NCI-H69 (cell line): Measurements from ENCODE around the gene MIF.
"Not testable (repeated sequence)": the region's sequence is repeated elsewhere in the genome, so short reads cannot be mapped to it uniquely, and the experiment has no call there.

ENCODE experiments used
- DNase-seq: peaks from one replicate; lab custom pipeline; 2025; lab: John Stamatoyannopoulos, UW

Gene MIF

DNA sequence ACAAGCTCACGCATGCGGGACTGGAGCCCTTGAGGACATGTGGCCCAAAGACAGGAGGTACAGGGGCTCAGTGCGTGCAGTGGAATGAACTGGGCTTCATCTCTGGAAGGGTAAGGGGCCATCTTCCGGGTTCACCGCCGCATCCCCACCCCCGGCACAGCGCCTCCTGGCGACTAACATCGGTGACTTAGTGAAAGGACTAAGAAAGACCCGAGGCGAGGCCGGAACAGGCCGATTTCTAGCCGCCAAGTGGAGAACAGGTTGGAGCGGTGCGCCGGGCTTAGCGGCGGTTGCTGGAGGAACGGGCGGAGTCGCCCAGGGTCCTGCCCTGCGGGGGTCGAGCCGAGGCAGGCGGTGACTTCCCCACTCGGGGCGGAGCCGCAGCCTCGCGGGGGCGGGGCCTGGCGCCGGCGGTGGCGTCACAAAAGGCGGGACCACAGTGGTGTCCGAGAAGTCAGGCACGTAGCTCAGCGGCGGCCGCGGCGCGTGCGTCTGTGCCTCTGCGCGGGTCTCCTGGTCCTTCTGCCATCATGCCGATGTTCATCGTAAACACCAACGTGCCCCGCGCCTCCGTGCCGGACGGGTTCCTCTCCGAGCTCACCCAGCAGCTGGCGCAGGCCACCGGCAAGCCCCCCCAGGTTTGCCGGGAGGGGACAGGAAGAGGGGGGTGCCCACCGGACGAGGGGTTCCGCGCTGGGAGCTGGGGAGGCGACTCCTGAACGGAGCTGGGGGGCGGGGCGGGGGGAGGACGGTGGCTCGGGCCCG is at the start of gene MIF:
TSS of gene MIF (plus strand) at position 439 of the 765 bp plus-strand sequence. CDS start at position 531, 92 bp downstream.
- DNase-seq = peak; percentile 99

GRCh38 chr22:23844739-23845202 is 49.4 kb upstream of the MIF start:
- DNase-seq = no peak

- DNase-seq = no peak
Measured at GRCh38 chr22:23845265-23846080, 48.7 kb upstream of the MIF start.

- no peak for DNase-seq
Measured at GRCh38 chr22:23846081-23846469, 48.1 kb upstream of the MIF start.

DNA sequence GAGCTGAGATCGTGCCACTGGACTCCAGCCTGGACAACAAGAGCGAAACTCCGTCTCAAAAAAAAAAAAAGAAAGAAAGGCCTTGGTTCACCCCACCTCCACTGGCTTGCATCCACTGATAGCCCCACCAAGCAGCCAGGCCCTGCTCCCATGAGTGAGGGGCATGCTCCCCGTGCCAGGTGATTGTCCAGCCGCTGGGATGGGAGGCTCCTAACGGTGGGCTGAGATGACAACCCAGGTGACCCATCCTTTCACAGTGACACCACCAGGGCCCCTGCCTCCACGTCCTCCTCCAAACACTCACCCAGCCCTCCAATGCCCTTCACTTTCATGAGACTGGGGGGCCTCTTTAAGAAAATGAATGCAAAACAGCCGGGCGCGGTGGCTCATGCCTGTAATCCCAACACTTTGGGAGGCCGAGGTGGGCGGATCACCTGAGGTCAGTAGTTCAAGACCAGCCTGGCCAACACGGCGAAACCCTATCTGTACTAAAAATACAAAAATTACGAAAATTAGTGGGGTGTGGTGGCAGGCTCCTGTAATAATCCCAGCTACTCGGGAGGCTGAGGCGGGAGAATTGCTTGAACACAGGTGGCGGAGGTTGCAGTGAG is 46.8 kb upstream of the MIF start:
- DNase-seq = no peak

- no peak for DNase-seq
Measured at GRCh38 chr22:23847991-23848864, 46.0 kb upstream of the MIF start.

- DNase-seq = peak; percentile 89
Measured at GRCh38 chr22:23849009-23850006, 44.9 kb upstream of the MIF start.

- no peak for DNase-seq
Measured at GRCh38 chr22:23850136-23850611, 44.0 kb upstream of the MIF start.

DNA sequence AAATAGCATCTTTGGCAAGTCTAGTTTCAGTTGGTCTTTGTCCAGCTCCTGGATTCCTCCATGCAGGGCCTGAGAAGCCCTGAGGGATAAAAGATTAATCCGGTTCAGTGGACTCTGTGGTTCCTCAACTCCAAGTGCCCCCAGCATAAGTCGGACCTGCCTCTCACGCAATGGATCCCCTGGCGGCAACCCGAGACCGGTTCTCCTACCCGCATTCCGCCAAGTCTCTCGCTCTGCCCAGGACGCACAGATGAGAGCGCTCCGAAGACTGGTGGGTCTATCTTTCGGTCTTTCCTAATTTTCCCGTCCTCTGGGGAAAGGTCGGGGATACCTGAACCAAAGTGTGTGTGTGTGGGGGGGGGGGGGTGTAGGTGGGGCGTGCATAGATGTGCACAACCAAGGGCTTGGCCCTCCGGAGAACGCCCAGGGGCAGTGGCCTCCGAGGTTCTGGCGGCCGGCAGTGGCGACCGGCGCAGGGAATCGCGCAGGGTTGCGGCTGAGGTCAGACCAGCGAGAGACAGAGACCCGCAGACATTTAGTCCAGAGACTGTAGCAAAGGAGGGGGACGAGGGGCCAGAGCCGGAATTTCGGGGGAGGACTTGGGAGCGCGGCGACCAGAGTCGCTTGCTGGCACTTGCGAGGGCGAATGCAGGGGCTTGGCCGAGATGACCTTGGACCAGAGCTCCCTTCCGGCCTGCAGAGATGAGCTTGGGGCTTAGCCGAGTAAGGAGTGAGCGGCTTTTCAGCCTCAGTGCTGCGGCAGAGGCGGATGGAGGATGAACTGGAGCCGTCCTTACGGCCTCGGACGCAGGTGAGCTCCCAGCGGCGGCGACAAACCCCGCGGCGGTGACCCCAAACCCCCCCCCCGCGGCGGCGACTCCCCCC is 37.2 kb upstream of the MIF start:
- peak; percentile 83 for DNase-seq

DNA sequence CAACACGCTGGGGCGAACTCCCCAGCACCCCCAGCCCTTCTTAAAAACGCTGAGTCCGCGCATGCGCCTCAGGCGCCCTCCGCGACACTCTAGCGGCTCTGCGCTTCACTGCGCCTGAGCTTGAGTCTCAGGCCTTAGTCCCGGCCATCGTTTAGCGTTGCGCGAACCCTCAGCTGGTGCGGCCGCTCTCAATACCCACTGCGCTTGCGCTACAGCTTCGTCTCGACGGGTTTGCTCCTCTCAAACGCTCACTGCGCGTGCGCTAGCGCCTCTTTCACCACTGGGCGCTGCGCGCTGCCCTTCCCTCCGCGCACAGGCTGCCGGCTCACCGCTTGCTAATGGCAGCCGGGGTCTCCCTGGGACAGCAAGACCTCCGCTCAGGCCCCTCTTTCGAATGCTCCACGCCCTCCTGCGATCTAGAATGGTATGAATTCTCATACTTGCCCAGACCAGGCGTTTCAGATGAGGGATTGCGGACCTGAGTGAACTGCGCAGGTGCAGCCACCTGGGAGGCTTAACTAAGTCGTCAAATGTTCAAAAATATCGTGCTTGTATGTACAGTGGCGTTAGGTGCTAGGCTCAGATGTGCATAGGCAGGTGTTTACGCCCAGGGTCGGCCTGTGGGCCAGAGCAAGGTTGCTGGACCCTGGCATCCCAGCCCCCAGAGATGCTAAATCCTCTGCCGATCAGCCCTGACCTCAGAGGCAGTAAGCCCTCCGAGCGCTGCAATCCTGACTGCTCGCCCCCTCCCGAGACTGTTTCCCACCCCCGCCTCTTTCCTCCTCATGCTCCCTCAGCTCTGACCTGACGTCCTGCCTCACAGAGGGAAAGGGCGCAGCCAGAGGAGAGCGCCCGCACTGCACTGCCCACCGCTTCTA is 36.3 kb upstream of the MIF start, which contains the start of gene SLC2A11:
TSS of gene SLC2A11 (plus strand) at position 270 of the 878 bp plus-strand sequence. CDS start at position 395, 125 bp downstream.
- peak; percentile 99 for DNase-seq

DNA sequence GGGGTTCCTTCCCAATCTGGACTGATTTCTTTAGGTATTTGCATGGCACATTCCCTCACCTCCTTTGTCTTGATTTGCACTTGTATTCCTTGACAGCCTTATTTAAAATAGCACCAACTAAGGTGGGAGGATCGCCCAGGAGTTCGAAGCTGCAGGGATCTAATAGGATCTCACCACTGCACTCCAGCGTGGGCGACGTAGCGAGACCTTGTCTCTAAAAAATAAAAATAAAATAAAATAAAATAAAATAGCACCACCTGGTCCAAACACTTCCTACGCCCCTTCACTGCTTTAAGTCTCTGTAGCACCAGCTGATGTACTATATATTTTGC is 35.7 kb upstream of the MIF start:
- no peak for DNase-seq

DNA sequence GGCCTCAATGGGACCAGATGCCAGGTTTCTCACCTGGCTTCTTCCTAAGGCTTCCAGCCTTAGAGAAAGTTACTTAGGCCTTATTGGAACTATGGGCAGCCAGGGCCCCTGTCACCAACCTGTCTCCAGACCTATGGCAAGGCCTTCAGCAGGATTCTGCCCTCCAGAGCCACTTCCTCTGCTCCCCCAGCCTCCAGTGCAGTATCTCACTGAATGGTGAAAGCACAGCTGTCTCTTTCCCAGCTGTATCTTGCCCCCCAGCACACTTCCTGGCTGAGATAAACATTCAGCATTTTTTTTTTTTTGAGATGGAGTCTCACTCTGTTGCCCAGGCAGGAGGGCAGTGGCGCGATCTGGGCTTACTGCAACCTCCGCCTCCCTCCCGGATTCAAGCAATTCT is 35.0 kb upstream of the MIF start:
- DNase-seq = no peak

DNA sequence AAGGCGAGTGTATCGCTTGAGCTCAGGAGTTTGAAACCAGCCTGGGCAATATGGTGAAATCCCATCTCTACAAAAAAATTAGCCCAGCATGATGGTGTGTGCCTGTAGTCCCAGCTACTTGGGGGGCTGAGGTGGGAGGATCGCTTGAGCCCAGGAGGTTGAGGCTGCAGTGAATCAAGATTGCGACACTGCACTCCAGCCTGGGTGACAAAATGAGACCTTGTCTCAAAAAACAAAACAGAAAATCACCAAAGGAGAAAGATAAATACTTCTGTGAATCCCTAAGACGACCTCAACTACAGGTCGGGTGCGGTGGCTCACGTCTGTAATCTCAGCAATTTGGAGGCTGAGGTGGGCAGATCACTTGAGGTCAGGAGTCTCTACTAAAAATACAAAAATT is 34.0 kb upstream of the MIF start:
- DNase-seq = not testable (repeated sequence)

- peak; percentile 74 for DNase-seq
Measured at GRCh38 chr22:23862103-23862502, 32.1 kb upstream of the MIF start.

GRCh38 chr22:23864499-23865154 is 29.6 kb upstream of the MIF start:
- DNase-seq = not testable (repeated sequence)

DNA sequence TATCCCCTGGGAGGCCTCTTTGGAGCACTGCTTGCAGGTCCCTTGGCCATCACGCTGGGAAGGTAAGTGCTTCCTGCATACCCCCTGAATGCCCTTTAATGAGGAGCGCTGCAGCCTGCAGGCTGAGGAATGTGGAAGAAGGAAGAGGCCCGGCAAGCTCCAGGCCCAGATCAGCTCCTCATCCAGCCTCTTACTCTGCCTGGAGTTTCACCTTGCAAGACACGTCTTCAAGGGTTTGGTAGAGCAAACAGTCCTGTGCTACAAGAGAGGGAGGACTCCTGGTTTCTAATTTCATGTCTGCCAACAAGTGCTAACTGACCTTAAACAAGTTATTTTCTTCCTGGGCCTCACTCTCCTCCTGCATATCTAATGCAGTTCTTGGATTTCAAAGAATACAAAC is 25.6 kb upstream of the MIF start:
- DNase-seq = no peak

GRCh38 chr22:23874871-23875270 is 19.3 kb upstream of the MIF start:
- DNase-seq = peak; percentile 54

DNA sequence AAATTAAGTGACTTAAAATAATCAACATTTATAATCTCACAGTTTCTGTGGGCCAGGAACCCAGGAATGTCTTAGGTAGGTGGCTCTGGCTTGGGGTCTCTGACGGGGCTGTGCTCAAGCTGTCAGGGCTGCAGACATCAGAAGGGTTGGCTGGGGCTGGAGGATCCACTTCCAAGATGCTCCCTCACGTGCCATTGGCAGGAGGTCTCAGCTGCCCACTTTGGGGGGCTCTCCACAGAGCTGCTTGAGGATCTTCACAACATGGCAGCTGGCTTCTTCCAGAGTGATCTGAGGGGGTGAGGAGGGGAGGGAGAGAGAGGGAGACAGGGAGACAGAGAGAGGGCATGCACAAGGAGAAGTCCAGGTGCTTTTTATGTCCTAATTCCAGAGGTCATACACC is 18.4 kb upstream of the MIF start:
- DNase-seq = no peak
